ENCODE results near the gene PARD3B.

The PARD3B gene

DNA sequence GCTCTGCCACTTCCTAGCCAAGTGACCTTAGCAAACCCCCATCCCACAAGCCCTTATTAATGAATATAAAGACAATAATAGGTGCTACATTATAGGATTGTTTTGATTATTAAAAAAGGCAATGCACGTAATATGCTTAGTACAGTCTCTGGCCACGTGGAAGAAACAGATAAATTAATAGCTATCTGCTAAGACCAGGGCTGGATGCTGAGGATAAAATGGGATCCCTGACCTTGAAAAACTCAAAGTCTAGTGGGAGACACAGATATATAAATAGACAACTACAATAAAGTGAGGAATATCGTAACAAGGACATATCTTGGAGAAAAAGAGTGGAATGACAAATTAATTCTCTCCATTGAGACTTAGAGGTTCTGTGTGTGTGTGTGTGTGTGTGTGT is 29.9 kb upstream of the PARD3B start:
- Histone ChIP-seq H3K36me3 (ENCODE audit: control insufficient read depth, insufficient read depth, low read length) (no peaks in the 10 kb centered on the region), H3K4me3 (replicated peaks; ENCODE audit: low read depth, low read length) (no peak overlapping the region), H3K27me3 (replicated peaks; ENCODE audit: control insufficient read depth, insufficient read depth, low read length) (no peaks in the 10 kb centered on the region)
- DNase-seq (ENCODE audit: extremely low read depth, insufficient read length), result no peak
- TF ChIP-seq CTCF (IDR thresholded peaks at IDR 0.05; ENCODE audit: insufficient read depth, low read length, poor library complexity, severe bottlenecking), result no peak

DNA sequence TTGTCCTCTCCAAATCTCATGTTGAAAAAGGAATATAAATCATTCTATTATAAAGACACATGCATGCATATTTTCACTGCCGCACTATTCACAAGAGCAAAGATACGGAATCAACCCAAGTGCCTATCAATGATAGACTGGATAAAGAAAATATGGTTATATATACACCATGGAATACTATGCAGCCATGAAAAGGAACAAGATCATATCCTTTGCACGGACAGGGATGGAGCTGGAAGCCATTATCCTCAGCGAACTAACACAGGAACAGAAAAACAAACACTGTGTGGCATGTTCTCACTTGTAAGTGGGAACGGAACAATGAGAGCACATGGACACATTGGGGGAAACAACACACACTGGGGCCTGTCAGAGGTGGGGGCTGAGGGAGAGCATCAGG is 28.1 kb upstream of the PARD3B start:
- no peaks in the 10 kb centered on the region for H3K36me3 ChIP-seq (ENCODE audit: control insufficient read depth, insufficient read depth, low read length)
- H3K27me3 ChIP-seq (replicated peaks; ENCODE audit: control insufficient read depth, insufficient read depth, low read length), result no peaks in the 10 kb centered on the region
- TF ChIP-seq CTCF (IDR thresholded peaks at IDR 0.05; ENCODE audit: insufficient read depth, low read length, poor library complexity, severe bottlenecking), result no peak
- no peak for DNase-seq (ENCODE audit: extremely low read depth, insufficient read length)
- H3K4me3 ChIP-seq (replicated peaks; ENCODE audit: low read depth, low read length), result no peak overlapping the region

DNA sequence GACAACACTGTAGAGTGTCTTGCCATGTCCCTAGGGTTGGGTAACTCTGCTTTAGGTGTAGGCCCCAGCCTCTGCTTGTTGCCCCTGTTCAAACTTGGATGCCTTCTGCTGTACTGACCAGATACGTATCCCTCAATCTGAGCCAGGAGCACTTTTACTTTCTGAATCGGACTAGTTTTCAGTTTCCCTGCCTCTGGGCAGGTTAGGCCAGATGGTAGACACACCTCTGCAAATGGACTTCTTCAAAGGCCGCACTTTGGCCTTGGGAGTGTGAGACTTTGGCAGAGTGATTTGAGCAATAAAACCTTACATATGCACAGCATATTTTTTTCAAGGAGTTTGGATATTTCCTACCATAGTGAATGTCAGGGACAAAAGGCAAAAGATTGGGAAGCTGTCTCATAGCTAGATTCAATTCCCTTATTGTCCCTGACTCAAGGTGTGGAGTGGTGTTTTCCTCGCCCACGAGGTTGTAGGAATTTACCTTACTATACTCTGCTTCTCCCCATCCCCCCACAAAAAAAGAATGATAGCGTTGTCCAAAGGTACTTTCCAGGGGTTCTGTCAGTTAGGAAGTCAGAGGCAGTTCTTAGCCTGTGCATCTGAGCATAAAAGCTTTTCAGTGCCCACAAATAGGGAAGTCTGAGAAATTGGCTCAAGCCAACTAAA is 15.3 kb upstream of the PARD3B start:
- Histone ChIP-seq H3K4me3 (replicated peaks; ENCODE audit: low read depth, low read length) (no peak overlapping the region), H3K36me3 (ENCODE audit: control insufficient read depth, insufficient read depth, low read length) (no peaks in the 10 kb centered on the region), H3K27me3 (replicated peaks; ENCODE audit: control insufficient read depth, insufficient read depth, low read length) (no peaks in the 10 kb centered on the region)
- TF ChIP-seq CTCF (IDR thresholded peaks at IDR 0.05; ENCODE audit: insufficient read depth, low read length, poor library complexity, severe bottlenecking), result no peak
- DNase-seq (ENCODE audit: extremely low read depth, insufficient read length), result no peak

GRCh38 chr2:204530464-204530805 is 14.8 kb upstream of the PARD3B start:
- no peaks in the 10 kb centered on the region for H3K27me3 ChIP-seq (replicated peaks; ENCODE audit: control insufficient read depth, insufficient read depth, low read length)
- no peak for DNase-seq (ENCODE audit: extremely low read depth, insufficient read length)
- H3K36me3 ChIP-seq (ENCODE audit: control insufficient read depth, insufficient read depth, low read length), result no peaks in the 10 kb centered on the region
- H3K4me3 ChIP-seq (replicated peaks; ENCODE audit: low read depth, low read length), result no peak overlapping the region
- TF ChIP-seq CTCF (IDR thresholded peaks at IDR 0.05; ENCODE audit: insufficient read depth, low read length, poor library complexity, severe bottlenecking), result no peak

DNA sequence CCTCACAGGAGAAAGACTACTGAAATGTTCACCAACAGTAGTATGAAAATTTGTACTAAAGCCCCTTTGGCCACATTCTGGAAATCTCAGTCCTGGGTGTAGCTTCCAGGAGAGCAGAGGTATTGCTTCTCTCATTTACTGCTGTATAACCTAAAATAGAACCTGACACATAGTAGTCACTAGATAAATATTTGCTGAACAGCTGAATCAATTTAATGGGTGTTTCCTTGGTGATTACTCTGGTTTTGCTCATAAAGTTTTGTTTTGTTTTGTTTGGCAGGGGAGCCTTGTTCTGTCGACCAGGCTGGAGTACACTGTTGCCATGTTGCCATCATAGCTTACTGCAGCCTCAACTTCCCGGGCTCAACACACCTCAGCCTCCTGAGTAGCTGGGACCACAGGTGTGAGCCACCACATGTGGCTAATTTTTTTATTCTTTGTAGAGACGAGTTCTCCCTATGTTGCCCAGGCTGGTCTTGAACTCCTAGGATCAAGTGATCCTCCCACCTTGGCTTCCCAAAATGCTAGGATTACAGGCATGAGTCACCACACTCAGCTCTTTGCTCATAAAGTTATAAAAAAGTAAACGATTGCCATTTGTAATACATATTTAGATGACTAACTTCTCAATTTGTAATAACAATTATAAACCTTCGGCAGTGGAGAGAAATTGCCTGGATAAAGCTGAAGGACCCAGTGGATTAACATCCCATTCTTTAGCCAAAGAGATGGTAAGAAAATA is 11.5 kb upstream of the PARD3B start:
- Histone ChIP-seq H3K27me3 (replicated peaks; ENCODE audit: control insufficient read depth, insufficient read depth, low read length) (no peaks in the 10 kb centered on the region), H3K36me3 (ENCODE audit: control insufficient read depth, insufficient read depth, low read length) (no peaks in the 10 kb centered on the region), H3K4me3 (replicated peaks; ENCODE audit: low read depth, low read length) (no peak overlapping the region)
- TF ChIP-seq CTCF (IDR thresholded peaks at IDR 0.05; ENCODE audit: insufficient read depth, low read length, poor library complexity, severe bottlenecking), result no peak
- no peak for DNase-seq (ENCODE audit: extremely low read depth, insufficient read length)
